SKM-1 (cell line): ENCODE data around the gene BRIP1.

Experiments used
- DNase-seq: peaks from one replicate; lab custom pipeline; 2025; ENCODE audit not compliant: unreplicated experiment; lab: John Stamatoyannopoulos, UW

BRIP1 gene

DNA sequence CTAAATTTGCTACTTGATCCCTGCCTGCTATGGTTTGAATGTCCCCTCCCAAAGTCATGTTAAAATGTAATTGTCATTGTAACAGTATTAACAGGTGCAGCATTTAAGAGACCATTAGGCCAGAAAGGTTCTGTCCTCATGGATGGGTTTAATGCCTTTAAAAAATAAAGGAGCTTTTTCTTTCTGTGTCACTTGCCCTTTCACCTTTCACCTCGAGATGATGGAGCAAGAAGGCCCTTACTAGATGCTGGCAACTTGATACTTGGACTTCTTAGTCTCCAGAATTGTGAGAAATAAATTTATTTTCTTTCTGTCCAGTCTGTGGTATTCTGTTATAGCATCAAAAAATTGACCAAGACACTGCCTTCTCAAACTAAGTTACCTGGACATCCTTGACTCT lies 98.5 kb downstream of the BRIP1 start:
- DNase-seq, result no peak

- DNase-seq, result no peak
Measured at GRCh38 chr17:61761827-61762226, 101.5 kb downstream of the BRIP1 start.

- no peak for DNase-seq
Measured at GRCh38 chr17:61759362-61759761, 104.0 kb downstream of the BRIP1 start.

DNA sequence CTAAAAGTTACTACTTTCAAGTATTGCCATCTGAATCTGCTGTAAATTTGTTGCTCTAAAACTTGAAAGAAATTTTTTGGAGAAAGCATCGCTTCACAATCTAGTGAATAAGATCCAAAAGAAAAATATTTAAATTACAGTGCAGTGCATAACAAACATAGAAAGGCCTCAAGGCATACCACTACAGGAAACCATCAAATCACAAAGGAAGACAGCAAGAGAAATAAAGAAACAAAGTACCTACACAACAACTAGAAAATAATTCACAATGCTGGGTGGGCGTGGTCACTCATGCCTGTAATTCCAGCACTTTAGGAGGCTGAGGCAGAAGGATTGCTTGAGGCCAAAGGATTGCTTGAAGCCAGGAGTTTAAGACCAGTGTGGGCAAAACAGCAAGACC lies 104.9 kb downstream of the BRIP1 start:
- DNase-seq, result no peak

- DNase-seq, result no peak
Measured at GRCh38 chr17:61757168-61757567, 106.2 kb downstream of the BRIP1 start.

DNA sequence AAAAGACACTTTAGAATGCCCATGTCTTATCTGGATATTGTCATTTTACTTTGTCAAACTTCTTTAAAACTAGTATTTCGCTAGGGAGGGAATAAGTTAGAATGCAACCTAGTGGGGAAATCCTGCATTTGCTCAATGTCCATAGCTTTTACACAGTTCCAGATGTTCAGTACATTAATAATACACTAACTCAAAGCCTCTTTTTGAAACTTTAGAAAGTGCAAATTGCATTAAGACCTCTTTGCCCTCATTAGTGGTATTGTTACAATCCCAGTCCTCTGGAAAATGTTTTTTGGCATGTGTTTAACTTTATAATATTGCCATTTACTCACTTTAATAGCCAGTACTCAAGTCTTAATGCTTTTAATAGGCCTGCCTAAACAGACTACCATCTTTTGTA lies 106.8 kb downstream of the BRIP1 start:
- DNase-seq, result no peak

GRCh38 chr17:61755668-61756067 lies 107.7 kb downstream of the BRIP1 start:
- DNase-seq, result no peak

GRCh38 chr17:61755078-61755477 lies 108.2 kb downstream of the BRIP1 start:
- no peak for DNase-seq

- DNase-seq, result no peak
Measured at GRCh38 chr17:61754124-61754523, 109.2 kb downstream of the BRIP1 start.

DNA sequence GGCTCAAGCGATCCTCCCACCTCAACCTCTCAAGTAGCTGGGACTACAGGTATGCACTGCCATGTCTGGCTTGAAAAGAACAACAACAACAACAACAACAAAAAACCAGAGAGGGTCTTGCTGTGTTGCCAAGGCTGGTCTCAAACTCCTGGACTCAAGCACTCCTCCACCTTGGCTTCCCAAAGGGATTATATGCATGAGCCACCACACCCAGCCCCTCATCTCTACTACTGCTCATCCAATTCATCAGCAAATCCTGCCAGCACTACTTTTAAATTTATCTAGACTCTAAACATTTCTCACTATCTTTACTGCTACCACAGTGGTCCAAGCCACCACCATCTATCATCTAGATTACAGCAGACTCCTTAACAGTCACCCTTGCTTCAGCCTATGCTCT lies 109.6 kb downstream of the BRIP1 start:
- DNase-seq, result no peak

DNA sequence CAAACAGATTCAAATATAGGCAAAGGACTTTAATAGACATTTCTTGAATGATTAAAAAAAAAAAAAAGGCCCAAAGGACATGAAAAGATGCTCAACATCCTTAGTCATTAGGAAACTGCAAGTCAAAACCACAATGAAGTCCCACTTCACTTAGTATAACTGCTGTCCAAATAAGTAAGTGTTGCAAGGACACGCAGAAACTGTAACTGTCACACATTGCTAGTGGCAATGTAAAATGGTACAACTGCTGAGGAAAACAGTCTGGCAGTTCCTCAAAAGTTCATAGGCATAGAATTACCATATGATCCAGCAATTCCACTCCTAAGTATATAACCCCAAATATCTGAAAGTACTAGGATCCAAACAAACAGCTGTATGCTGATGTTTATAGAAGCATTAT lies 112.7 kb downstream of the BRIP1 start:
- DNase-seq, result peak; percentile 9

DNA sequence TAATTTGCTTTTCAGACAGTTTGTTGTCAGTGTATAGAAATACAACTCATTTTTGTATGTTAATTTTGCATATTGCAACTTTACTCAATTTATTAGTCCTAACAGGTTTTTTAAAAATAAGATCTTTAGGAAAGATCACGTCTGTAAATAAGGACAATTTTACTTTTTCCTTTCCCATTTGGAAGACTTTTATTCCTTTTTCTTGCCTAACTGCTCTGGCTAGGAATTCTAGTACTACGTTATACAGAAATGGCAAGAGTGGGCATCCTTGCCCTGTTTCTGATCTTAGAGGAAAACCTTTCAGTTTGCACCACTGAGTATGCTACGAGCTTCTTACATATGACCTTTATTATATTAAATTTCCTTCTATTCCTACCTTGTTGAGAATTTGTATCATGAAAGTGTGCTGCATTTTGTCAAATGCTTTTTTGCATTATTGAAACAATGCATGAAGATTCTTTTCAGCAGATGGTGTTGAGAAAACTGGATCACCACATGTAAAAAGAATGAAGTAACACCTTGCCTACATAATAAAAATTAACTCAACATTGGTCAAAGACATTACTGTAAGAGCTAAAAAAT lies 113.4 kb downstream of the BRIP1 start:
- DNase-seq, result no peak

DNA sequence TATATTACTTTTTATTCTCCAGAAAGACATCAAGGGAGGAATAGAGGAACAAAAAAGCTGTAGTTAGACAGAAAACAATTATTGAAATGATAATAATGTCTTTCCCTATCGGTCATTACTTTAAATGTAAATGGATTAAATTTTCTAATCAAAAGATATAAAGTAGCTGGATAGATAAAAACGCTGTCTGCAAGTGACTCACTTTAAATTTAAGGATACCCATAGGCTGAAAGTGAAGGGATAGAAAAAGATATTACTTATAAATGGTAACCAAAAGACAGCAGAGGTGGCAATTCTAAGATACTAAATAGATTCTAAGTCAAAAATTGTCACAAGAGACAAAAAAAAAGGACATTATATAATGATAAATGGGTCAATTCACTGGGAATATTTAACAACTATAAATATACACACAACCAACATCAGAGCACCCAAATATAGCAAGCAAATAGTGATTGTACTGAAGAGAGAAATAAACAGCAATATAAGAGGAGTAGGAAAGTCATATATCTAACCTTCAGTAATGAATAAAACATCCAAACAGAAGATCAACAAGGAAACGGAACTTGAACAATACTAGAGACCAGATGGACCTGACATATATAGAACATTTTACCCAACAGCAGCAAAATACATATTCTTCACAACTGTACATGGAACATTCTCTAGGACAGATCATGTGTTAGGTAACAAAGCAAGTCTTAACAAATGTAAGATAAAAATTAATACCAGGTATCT lies 116.9 kb downstream of the BRIP1 start:
- no peak for DNase-seq

GRCh38 chr17:61744804-61745203 lies 118.5 kb downstream of the BRIP1 start:
- DNase-seq, result no peak

DNA sequence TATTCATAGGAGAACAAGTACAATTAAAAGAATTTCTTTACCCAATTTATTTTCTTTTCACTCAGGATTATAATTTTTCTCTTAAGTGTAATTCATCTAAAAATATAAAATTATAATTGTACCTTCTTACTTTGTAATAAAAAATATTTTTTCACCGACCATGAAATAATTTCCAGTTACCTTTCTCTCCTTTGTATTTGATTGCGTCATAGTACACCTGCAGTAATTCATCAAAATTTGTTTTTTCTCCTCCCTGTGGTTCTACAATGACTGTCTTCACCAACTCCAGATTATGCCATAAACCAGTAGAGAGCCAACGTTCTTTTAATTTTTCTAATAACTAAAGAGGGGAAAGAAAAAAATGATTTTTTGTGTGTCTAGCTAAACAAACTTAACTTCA lies 119.1 kb downstream of the BRIP1 start:
- no peak for DNase-seq

- DNase-seq, result no peak
Measured at GRCh38 chr17:61743766-61744165, 119.6 kb downstream of the BRIP1 start.

DNA sequence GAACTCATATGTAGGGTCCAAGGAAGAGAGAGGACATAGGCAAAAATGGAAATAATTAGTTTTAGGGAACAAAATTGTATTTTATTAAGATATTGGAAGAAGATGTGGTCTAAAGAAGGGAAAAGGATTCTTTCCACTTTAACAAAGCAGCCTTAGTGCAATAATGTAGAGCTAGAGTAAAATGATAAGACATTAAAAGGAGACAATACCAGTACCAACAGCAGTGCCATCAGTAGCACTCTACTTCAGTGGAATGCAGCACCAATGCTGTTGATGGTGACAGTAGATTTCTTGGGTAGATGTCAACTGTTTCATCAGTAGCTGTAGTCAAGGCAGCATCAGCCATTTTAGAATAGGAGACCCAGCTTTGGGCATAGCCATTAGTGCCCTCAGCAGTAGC lies 124.3 kb downstream of the BRIP1 start:
- DNase-seq, result no peak

DNA sequence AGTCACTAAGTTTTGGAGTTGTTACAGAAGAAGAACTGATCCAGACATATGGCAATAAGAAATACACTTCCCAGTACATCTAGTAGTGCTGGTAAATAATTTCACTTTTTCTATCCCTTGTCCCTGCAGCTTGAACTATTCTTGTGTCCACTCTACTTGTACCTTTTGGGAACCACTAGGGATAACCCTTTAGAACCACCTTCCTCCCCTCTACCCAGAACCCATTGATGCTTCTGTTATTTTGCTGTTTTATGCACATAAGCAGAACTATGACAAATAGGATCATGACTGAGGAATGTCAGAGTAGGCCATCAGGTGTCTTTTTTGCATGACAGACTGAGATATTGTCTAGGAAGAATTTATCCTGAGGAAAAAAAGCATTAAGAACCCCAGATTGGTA lies 125.1 kb downstream of the BRIP1 start:
- DNase-seq, result no peak

DNA sequence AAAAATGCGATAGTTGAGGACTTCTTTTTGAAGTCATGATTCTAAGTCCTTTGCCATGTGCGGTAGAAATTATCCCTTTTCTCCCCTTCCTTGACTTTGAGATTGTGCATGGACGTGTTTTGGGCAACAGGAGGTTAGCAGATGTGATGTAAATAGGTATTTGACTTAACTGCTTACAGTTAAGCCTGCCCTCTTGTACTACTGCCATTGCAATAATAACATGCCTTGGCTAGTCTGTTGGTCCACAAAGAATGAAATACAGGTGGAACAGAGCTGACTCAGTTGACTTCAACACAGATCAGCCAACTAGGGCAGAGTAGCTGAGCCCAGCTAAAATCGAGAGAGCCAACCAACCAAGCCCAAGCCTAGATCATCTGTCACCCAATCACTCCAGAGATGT lies 125.5 kb downstream of the BRIP1 start:
- no peak for DNase-seq

DNA sequence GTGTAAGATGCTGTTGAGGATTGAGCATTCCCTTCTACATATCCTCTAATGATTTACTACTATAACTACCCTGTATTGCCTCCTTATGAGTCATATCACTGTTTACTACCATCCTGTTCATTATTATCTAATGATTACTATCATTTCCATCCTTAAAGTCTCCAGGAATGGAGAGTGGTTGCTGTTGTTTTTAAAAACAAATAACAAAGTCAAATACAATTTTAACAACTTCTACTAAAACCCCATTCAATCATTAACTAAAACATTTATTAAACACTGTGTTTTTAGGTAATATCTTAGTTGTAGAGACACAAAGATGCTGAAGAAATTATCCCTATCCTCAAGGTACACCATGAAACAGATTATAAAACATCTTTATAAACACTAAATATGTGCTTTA lies 126.9 kb downstream of the BRIP1 start:
- no peak for DNase-seq

GRCh38 chr17:61735807-61736206 lies 127.5 kb downstream of the BRIP1 start:
- no peak for DNase-seq

DNA sequence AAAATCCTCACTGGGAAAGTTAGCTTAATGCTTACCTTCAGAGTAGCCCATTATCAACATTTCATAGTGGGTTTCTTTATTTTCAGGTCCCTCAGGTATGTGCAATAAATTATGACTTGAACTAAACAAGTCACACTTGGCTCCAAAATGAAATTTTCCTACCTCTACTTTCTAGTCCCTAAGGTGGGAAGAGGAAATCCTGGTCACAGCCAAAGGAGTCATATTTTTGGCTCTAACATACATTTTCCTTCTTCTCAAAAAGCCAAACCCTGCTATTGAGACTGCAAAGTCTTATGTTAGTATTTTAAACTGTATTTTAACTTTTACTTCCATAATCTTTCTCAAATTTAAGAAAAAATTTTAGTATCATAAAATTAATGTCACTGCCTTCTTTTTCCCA lies 128.9 kb downstream of the BRIP1 start:
- DNase-seq, result no peak

DNA sequence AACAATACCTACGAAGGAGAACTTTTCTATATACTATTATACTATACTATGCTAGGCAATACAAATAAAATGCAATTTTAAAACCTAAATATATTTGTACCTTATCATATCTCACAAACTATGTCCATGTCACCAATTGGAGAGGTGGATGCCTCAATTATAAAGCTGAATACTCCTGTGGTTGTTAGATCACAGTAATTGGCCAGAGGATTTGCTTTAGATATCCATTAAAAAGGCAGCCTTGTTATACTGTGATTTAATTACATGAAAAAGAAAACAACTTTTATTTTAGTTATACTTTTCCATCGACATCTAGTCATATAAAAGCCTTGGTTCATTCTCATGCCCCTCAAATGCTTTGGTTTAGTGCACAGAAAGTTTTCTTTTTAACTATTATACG lies 129.3 kb downstream of the BRIP1 start:
- no peak for DNase-seq
